ENCODE measurements around the gene KLRC2. TPM values are rescaled to one million over a fixed set of nuclear protein-coding genes. Genes with fewer than 3 reads are reported as not detected.

Gene KLRC2
- polyA plus RNA-seq, 5 donors: 0.15 to 0.71 (median 0.42) TPM

Other genes with a start within 250 kb of the KLRC2 start
- 10 to 100 TPM; 34.2 to 53.1 (median 45.0) TPM for gene GABARAPL1, start 223.1 kb downstream of the KLRC2 start, polyA plus RNA-seq (ENCODE audit: insufficient read depth in 1 of 5, insufficient read length in 5 of 5, low replicate concordance in 1 of 5)
- gene KLRD1, start 128.1 kb downstream of the KLRC2 start, polyA plus RNA-seq (ENCODE audit: insufficient read depth in 1 of 5, insufficient read length in 5 of 5, low replicate concordance in 1 of 5): 1 to 10 TPM; 1.0 to 2.2 (median 1.4) TPM
- gene KLRK1, start 46.0 kb downstream of the KLRC2 start, polyA plus RNA-seq (ENCODE audit: insufficient read depth in 1 of 5, insufficient read length in 5 of 5, low replicate concordance in 1 of 5): 1 to 10 TPM in 4 of 5 donors, under 1 TPM in 1; 0.98 to 3.0 (median 1.5) TPM
- gene KLRC4, start 26.3 kb downstream of the KLRC2 start, polyA plus RNA-seq (ENCODE audit: insufficient read depth in 1 of 5, insufficient read length in 5 of 5, low replicate concordance in 1 of 5): under 1 TPM in 4 of 5 donors, not detected in 1; 0.36 to 0.85 (median 0.41) TPM
- under 1 TPM in 4 of 5 donors, not detected in 1; 0.15 to 0.59 (median 0.27) TPM for gene KLRC3, start 15.4 kb downstream of the KLRC2 start, polyA plus RNA-seq (ENCODE audit: insufficient read depth in 1 of 5, insufficient read length in 5 of 5, low replicate concordance in 1 of 5)
- 1 to 10 TPM in 2 of 5 donors, under 1 TPM in 3; 0.46 to 2.6 (median 0.91) TPM for gene KLRC1, start 17.4 kb upstream of the KLRC2 start, polyA plus RNA-seq (ENCODE audit: insufficient read depth in 1 of 5, insufficient read length in 5 of 5, low replicate concordance in 1 of 5)
- 10 to 100 TPM in 2 of 5 donors, 1 to 10 TPM in 3; 1.3 to 12.3 (median 3.8) TPM for gene EIF2S3B, start 69.9 kb upstream of the KLRC2 start, polyA plus RNA-seq (ENCODE audit: insufficient read depth in 1 of 5, insufficient read length in 5 of 5, low replicate concordance in 1 of 5)
- gene MAGOHB, start 177.6 kb upstream of the KLRC2 start, polyA plus RNA-seq (ENCODE audit: insufficient read depth in 1 of 5, insufficient read length in 5 of 5, low replicate concordance in 1 of 5): 10 to 100 TPM; 31.3 to 56.6 (median 44.7) TPM
- under 1 TPM; 0.54 to 0.85 (median 0.60) TPM for gene STYK1, start 238.0 kb upstream of the KLRC2 start, polyA plus RNA-seq (ENCODE audit: insufficient read depth in 1 of 5, insufficient read length in 5 of 5, low replicate concordance in 1 of 5)